Measurements from ENCODE around the gene CHML.

CHML gene

DNA sequence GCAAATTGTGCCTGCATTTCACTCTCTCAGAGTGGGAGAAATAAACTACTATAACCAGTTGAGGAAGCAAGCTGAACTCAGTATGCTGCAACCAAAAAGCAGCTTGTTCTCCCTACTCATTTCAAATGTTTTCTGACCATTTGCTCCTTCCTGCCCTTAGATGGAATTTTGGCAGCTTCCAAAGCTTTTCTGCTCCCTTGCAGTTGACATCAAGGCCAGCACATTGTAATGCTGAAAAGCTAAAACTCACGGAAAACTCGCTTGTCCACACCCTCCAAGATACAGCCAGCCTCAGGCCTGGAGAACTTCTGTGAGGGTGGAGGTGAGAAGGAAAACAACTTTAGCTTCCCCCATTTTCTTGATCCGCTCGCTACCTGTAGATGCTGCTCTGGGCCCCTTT, 5.0 kb upstream of the CHML start:
- DNase-seq (ENCODE audit: low spot score): no peak

DNA sequence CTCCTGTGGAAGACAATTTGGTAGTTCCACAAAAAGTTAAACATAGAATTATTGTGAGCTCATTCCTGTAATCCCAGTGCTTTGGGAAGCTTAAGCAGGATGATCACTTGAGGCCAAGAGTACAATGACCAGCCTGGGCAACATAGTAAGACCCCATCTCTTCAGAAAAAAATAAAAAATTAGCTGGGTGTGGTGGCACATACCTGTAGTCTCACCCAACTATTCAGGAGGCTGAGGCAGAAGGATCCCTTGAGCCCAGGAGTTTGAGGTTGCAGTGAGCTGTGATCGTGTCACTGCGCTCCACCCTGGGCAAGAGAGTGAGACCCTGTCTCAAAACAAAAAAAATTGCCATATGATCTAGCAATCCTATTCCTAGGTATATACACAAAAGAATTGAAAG, 4.1 kb upstream of the CHML start:
- no peak for DNase-seq (ENCODE audit: low spot score)

DNA sequence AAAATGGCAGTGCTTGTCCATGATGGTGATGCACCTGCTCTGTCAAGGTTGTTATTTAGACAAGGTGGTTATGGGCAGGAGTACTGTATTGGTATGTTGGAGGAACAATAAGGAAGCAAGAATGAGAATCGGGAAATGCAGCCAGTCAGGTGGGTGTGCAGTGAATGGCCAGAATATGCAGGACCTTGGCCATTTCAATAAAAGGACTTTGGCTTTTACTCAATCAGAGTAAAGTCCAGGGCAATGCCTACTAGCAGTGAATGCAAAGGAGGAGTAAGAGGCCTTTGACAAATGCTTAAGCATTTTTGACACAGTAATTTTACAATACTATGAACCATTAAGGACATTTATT, 2.4 kb upstream of the CHML start:
- no peak for DNase-seq (ENCODE audit: low spot score)

DNA sequence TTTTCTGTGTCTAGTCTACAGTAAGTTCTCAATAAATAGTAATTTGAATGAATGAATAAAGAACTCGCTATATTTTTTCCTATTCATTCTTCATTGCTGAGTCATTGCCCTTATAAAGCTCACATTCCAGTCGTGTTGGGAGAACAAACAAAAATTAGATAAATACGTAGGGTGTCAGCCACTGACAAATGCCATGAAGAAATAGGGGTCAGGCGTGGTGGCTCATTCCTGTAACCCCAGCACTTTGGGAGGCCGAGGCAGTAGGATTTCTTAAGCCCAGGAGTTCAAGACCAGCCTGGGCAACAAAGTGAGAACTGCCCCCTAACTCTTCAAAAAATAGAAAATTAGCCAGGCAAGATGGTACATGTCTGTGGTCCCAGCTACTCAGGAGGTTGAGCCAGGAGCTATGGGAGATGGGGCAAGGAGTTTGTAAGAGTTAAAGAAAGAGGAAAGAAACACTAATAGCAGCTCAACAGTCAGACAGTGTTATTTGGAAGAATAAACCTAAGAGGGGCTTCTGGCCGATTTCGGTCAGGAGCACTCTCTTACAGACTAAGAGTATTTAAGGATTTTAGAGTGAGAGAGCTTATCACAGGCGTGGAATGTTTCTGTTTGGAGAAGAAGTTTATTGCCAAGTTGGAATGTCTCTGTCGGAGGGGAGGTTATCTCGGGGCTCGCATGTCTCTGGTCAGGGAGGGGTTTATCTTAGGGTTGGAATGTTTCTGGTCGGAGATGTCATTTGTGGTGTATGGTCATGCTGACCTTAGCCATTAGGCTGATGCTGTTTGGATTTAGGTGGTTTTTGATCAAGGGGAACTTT, 1.8 kb upstream of the CHML start:
- no peak for DNase-seq (ENCODE audit: low spot score)

DNA sequence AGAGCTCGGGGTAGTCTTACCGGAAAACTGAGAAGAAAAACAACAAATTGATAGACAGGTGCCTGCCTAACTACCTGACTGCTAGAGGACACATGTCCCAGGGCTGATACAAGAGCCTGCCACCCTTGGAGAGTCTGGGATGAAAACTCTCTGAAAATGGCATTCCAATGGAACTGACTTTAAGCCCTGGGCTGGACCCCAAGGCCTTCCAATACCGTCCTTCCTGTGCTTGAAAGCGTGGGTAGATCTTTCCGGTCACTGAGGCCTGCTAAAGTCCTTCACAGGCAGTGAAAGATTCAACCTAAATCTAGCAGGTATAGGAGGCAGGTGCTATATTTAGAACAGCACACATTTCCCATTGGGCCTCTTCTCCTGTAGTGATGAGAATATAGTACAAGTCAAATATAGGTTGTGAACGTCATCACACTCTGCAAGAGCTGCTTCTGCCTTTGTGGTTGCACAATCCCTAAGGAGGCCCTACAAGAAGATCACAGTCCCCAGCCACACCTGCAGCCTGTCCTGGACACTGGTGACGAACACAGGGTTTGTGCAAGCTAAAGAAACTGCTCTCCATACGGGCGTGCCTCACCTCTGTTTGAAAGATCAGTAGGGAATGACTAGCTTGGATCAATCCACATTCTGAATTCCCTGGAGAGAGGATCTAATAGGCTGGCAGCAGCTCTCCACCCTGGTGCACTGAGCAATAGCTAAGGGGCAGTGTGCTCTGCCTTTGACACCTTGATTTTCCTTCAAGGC, 876 bp upstream of the CHML start:
- no peak for DNase-seq (ENCODE audit: low spot score)

DNA sequence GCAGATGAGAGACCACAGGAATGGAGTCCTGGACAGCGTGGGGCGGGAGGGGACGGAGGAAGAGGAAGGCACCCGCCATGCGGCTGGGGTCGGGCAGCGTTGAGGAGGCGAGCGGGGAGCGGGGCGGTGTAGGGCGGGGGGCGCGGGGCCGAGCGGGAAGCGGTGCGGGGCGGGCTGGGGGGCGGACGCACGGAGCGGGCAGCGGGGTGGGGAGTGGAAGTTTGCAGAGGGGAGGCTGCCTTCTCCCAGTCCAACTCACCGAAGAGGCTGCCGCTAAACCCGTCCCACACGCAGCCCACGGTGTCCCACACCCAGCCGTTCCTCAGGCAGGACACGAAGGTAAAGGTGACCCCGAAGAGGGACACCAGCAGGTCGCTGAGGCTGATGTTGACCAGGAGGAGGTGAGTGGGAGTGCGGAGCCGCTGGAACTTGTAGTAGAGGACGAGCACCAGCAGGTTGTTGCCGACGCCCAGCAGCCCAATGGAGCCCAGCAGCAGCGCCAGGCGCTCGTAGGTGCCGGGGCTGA, 483 bp downstream of the CHML start:
- DNase-seq (ENCODE audit: low spot score): no peak

DNA sequence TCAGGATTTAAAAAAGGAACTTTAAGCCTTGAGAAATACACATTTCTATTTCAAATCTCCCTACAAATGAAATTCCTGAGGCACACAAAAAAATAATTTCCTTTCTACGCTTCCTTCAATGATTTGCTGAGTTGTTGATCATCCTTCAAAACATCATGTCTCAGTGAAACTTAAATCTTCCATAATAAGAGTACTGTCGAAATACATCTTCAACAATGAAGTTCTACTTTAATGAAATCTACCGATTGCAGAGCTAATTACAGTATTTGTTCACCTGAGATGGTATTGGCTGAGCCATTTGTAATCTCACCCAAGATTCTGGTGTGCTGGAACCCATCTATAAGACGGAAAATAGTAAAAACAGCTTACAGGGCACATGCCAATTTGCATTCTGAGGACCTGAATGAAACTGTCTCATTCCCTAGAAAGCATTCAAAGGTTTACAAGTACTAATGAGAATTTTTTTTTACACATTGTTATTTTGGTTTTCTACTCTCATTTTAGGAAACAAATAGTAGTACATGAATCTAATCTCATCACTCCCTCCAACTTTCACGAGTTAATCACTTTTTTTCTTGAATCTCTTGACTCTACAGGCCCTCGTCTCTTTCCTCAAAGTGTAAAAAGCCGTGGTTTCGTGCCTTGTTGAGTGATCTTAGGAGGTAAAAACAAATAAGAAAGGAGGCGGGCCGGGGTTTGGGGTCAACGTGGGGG, 1.1 kb downstream of the CHML start:
- DNase-seq (ENCODE audit: low spot score): peak; percentile 22

DNA sequence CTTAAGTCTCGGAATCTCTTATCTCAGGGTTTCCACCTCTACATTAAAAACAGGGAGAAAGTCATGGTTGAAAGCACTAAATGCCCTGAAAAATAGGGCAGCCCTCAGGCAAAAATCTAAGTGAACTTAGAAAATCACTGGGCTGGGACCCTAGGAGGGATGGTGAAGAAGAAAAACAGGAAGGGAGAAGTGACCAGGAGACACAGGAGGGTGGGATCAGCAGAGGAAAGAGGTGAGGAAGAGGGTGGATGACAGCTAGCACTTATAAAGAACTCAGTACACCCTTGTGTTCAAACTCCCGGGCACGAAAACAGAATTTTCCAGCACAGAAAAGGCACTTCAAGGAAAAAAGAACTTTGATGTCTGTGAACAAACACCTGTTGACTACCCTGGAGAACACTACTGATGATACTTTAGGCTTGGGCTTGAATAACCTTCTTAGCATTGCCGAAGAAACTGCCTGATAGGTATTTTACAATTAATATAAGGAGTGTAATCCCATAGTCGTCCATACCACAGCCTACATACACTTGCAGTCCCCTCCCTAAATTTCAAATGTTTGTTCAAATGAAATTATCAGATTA, 2.0 kb downstream of the CHML start:
- DNase-seq (ENCODE audit: low spot score): no peak

DNA sequence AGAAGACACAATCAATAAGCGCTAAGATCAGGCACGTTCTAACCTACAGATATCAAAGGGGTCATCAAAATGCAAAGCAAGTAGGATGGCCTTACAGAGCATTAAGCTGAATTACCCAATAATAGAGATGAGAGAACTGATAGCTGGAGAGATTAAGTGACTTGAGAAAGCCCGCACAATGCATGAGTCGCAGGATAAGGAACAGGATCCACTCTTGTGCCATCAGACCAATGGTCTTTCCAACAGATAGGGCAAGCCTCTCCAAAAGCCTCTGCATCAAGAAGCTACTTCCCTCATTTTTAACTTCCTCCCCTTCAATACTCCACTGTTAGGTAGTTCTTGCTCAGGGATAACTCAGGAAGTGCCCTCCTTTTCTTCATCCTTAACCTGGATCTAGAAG, 2.6 kb downstream of the CHML start:
- no peak for DNase-seq (ENCODE audit: low spot score)

DNA sequence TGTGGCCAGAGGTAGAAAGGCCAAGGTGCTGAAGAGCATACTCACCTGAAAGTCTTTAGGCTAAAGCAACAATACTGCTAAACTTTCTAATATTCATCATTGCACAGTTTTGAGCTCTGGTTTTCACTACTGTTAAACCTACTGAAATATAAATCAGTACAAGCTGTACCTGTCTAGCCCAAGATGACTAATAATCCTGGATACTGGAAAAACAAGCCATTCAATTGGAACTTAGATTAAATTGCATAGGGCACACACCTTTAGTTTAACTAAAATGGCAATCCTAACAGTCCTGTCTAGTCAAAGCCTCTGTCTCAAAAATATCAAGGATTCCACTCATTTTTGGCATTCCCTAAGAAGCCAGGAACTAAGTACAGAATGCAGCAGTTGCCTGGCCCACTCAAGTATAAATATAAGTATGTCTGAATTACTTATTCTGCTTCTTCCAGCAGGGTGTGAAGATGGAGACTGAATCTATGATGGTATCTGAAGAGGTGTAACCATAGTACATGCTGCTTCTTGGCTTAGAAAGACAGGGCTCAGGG, 3.1 kb downstream of the CHML start:
- no peak for DNase-seq (ENCODE audit: low spot score)

DNA sequence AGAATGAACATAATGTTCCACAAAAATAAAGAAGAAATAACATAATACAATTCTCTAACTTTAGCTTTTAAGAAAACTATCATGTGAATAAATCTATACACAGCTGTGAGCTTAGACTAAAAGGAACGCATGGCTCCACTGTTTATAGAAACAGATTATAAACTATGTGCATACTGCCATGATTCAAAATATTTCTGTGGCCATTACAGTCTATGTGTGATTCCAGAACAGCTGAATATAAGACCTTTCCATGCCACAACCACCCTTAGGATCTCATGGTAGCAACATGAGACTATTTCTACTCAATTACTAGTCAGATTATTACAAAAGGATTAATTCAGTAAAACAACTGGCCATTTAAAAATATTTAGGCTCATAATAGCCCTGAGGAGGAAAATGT, 3.9 kb downstream of the CHML start:
- DNase-seq (ENCODE audit: low spot score): no peak

DNA sequence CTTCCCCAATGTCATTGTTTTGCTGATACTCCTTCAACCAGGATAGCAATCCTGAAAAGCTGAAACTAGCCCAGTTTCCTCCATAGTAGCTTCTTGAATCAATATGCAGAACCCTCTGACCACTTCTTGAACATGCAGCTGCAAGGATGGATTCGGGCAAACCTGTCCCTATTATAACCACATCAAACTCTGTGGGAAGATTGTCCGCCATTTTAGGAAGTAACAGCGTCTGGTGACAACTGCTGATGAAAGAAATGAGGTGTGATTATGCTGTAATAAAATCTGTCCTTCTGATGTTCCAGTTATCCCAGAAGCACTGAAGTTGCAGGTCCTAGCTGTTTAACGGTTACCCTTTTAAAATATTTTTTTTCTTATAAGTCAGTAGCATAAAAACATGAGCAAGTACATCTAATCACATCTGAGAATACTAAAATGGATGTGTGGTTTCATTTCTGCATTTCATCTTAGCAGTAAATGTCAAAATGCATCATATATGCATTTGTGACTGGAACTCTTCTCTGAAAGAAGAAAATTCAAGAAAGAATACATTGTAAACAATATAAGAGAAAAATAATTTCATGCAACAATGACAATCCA, 4.5 kb downstream of the CHML start:
- DNase-seq (ENCODE audit: low spot score): no peak

DNA sequence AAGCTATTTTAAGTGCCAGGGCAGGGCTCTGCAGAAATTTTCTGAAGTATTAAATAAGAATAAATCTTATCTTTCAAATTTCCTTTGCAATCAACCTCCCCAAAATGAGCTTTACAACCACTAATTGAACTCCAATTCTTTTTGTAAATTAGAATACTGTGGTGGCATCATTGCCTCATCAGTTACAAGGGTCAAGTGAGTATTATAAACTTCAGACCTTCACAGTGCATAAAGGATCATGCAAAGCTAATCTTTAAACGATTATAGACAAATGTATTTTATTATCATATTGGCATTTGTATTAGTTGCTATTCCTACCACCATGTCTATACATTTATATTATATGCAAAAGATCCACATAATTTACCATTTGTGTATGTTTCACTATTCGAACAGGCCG, 7.2 kb downstream of the CHML start:
- DNase-seq (ENCODE audit: low spot score): no peak

DNA sequence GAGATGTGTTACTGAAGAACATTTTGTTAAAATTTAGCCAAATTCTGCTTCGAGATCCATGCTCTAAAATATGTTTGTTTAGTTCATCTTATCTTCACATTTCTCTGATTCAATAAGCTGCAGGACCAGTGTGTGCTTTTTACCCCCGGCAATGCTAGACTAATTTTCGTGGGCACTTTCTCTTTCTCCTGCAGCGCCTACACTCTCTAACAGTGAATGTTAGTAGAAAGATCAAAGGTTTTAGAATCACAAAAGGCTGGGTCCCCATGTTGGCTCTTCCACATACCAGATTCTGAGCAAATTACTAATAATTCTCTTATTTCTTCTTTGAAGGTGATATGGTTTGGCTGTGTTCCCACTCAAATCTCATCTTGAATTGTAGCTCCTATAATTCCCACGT, 8.5 kb downstream of the CHML start:
- no peak for DNase-seq (ENCODE audit: low spot score)

DNA sequence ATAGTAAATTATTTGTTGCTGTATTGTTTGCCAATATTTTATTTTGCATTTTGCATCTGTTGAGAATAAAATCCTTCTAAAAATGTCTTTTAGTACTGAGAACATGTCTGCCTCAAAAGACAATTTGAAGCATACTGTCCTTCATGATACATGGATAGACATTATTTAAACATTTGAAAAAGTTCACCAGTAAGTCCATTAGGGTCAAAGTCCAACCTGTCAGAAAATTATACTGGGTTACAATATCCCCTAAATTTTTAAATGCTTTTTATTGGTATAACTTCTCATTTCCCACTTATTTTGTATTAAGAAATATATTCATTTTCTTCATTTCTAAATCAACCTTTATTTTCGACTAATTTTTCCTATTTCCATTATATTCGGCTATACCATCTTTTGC, 9.3 kb downstream of the CHML start:
- DNase-seq (ENCODE audit: low spot score): no peak

DNA sequence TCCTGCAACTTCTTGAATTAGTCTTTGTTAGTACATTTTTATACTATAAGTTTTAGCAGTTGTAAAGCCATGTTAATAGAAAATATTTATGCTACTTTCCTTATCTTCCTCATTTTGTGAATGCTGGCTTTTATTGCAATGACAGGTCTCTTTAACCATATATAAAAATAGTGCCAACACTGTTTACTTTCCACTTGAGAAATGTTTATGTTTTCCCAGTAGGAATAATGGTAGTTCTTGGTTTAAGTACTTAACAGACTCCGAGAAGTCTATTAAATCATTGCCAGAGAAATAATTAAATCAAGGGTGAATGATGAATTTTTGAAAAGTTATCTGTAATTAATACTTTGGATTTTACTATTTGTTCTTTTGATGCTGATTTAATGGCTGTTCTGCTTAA, 9.7 kb downstream of the CHML start:
- DNase-seq (ENCODE audit: low spot score): no peak

DNA sequence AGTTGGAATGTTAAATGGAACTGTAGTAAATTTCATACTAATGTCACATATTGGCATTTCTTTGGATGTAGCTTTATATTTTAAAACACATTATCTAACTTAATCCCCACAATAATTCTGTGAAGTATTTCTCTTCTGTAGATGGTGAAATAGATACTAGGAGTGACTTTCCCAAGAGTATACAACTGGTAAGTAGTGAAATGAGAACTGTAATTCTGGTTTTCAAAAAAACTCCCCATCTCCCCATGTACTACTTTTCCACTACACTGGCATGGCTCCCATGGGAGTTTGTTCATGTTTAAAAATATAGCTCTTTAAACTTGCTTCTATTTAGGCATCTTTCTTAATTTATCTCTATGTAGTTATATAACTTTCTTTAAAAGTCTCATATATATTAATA, 10.2 kb downstream of the CHML start:
- no peak for DNase-seq (ENCODE audit: low spot score)

DNA sequence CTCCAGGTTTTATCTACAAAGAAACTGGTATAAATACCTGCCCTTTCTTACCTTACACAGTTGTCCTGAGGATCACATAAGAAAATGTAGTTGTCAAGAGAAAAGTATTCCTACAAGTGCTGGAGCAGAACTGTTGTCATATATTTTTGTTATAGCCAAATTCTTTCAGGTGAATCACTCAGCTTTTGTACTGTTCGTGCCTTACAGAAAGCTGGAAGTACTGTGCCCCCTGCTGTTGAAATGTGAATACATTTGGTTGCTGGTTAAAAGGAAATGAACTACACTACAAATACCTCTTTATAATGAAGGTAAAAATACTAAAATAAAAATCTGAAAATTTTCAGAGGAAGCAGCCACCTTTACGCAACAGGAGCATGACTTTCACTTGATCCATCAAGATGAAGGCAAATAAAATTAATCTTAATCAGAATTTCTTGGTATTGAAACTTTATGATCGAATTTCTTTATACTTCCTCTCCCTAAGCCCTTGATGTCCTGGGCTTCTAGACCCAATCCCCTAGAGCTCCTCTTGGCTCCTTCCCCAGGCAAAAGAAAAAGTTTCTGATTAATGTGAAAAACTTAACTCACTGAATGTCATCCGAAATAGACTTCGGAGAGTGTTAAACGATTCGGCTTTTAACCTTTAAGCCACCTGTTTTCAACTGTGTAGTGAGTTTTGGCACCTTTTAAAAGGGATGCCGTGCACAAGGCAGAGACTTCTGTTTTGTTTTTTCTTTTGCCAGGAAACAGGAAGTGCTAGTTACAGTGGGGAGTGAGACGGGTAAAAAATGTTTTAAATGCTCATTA, 12.5 kb downstream of the CHML start:
- DNase-seq (ENCODE audit: low spot score): peak; percentile 49

DNA sequence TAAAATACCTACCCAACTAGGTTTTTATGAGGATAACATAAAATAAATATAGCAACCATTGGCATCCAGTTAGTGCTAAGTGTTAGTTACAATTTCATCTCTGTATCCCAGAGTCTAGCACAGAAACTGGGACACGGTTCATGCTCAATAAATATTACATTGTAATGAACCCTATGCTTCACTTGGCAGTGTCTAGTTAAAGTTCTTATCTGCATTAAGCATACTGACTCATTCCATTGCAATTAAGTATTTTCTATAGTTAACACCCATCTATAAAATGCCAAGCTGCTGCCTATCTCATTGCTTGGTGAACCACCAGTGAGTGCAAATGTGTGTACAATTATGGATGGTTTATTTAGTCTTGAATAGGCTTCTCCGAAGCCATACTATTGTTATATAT, 15.2 kb downstream of the CHML start:
- no peak for DNase-seq (ENCODE audit: low spot score)

DNA sequence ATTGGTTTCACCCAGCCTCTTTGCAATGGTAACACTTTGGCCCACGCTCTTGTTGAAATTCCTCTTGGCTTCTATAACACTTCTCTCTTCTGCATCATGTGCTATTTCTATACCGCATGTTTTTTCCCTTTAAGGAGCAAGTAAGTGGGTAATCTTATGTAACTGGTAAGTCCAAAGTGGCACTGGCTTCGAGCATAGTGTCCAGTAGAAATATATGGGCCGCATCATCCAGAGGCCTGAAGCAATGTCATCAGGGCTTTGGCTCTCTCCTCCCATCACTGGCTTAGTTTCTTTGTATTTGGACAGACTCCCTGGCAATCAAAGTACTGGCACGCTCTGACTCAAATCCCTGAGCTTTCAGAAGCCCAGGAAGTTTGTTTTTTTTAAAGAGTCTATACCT, 17.5 kb downstream of the CHML start:
- no peak for DNase-seq (ENCODE audit: low spot score)

DNA sequence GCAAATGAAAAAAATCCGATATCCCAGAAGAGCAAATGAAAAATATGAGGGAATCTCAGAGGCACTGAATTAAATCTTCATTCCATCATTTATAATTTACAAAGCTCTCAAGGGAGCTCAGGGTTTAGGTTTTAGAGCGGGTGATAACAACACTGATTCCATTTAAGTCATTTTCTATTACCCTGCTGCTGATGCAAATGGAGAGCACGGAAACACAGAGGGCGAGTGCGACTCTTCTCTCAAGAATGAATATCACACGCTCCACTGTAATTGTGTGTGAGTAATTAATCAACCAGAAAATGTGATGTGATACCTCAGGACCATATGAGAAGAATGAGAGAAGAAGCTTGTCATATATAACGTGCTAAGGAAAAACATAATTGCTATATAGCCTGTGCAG, 22.7 kb downstream of the CHML start:
- no peak for DNase-seq (ENCODE audit: low spot score)

Data from pons (tissue), 1 donor.